HG02678 (cell line): ENCODE measurements around the gene KDM4B.
"Not testable (repeated sequence)": the region's sequence is repeated elsewhere in the genome, so short reads cannot be mapped to it uniquely, and the experiment has no call there.

Experiments
- ATAC-seq: cut with Tn5 transposase; IDR thresholded peaks from one replicate; pipeline ENCODE4 v1.9.1; 2021; ENCODE audit warnings: mild to moderate bottlenecking, moderate library complexity; ENCODE audit not compliant: unreplicated experiment

KDM4B gene

GRCh38 chr19:4967738-4968461 is 1.0 kb upstream of the KDM4B start:
- ATAC-seq = no peak

- ATAC-seq = no peak
Observed at GRCh38 chr19:4969292-4969771, 419 bp downstream of the KDM4B start.

- ATAC-seq = no peak
Observed at GRCh38 chr19:4969772-4970531, 1.0 kb downstream of the KDM4B start.

- ATAC-seq = no peak
Observed at GRCh38 chr19:4970558-4971423, 1.9 kb downstream of the KDM4B start.

- no peak for ATAC-seq
Observed at GRCh38 chr19:4971424-4971793, 2.5 kb downstream of the KDM4B start.

- ATAC-seq = no peak
Observed at GRCh38 chr19:4971816-4972495, 3.0 kb downstream of the KDM4B start.

GRCh38 chr19:4972509-4973230 is 3.8 kb downstream of the KDM4B start:
- no peak for ATAC-seq

- no peak for ATAC-seq
Observed at GRCh38 chr19:4974880-4975469, 6.1 kb downstream of the KDM4B start.

- not testable (repeated sequence) for ATAC-seq
Observed at GRCh38 chr19:4975601-4976000, 6.7 kb downstream of the KDM4B start.

- ATAC-seq = no peak
Observed at GRCh38 chr19:4976401-4977298, 7.7 kb downstream of the KDM4B start.

GRCh38 chr19:4977299-4978174 is 8.6 kb downstream of the KDM4B start:
- no peak for ATAC-seq

GRCh38 chr19:4979211-4979807 is 10.4 kb downstream of the KDM4B start:
- no peak for ATAC-seq

- no peak for ATAC-seq
Observed at GRCh38 chr19:4980067-4980466, 11.2 kb downstream of the KDM4B start.

- ATAC-seq = no peak
Observed at GRCh38 chr19:4980838-4981680, 12.1 kb downstream of the KDM4B start.

- no peak for ATAC-seq
Observed at GRCh38 chr19:4981681-4981958, 12.7 kb downstream of the KDM4B start.

- ATAC-seq = no peak
Observed at GRCh38 chr19:4983346-4984105, 14.6 kb downstream of the KDM4B start.
